Tibial nerve (tissue), 4 donors: ENCODE measurements around the gene ILF3.

Source experiments
- CTCF ChIP-seq, 5 experiments: fragments of 200-600 bp in 3 of 5; fragments of 450-650 bp in 2 of 5; sonication (generic) in 3 of 5; IDR thresholded peaks; one replicate each; pipeline ENCODE4 v1.5.1; 2016 to 2019; ENCODE audit warnings: antibody characterized with exemption in 5 of 5, mild to moderate bottlenecking in 3 of 5, moderate library complexity in 2 of 5
- EP300 ChIP-seq, 2 donors: sonication (generic); formaldehyde crosslinking; IDR thresholded peaks; one replicate each; pipeline ENCODE4 v1.6.1; 2017; ENCODE audit warnings: antibody characterized with exemption in 2 of 2, mild to moderate bottlenecking in 1 of 2
- POLR2A ChIP-seq, 2 donors: fragments of 450-650 bp; IDR thresholded peaks; one replicate each; pipeline ENCODE4 v1.6.1; 2017; ENCODE audit warnings: antibody characterized with exemption in 2 of 2, mild to moderate bottlenecking in 2 of 2, moderate library complexity in 2 of 2

GRCh38 chr19:10707440-10707839 lies 53.3 kb downstream of the ILF3 start:
- no peak for TF ChIP-seq CTCF (IDR thresholded peaks at IDR 0.05)
- TF ChIP-seq POLR2A (IDR thresholded peaks at IDR 0.05): no peak
- TF ChIP-seq EP300 (IDR thresholded peaks at IDR 0.05): no peak
